ENCODE measurements around the gene MADD.

DNA sequence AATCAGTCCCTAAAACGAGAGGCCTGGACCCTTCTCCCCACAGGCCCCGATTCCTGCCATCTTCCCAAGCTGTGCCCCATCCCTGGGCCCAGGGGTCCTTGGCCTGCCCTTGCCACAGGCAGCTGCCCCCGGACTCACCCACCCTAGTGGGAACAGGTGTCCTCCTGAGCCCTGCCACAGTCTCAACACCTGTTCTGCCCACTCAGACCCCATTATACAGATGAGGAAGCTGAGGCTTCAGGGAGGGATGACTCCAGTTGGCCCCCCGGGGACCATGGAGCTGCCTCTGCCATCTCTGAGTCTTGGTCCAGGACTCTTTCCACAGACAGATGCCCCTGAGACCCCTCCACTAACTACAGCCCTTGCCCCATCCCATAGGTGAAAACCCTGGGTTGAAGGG, 66.7 kb downstream of the MADD start:
- no peak for TF ChIP-seq POLR2A (IDR thresholded peaks at IDR 0.05)
- TF ChIP-seq, protein P1, sequence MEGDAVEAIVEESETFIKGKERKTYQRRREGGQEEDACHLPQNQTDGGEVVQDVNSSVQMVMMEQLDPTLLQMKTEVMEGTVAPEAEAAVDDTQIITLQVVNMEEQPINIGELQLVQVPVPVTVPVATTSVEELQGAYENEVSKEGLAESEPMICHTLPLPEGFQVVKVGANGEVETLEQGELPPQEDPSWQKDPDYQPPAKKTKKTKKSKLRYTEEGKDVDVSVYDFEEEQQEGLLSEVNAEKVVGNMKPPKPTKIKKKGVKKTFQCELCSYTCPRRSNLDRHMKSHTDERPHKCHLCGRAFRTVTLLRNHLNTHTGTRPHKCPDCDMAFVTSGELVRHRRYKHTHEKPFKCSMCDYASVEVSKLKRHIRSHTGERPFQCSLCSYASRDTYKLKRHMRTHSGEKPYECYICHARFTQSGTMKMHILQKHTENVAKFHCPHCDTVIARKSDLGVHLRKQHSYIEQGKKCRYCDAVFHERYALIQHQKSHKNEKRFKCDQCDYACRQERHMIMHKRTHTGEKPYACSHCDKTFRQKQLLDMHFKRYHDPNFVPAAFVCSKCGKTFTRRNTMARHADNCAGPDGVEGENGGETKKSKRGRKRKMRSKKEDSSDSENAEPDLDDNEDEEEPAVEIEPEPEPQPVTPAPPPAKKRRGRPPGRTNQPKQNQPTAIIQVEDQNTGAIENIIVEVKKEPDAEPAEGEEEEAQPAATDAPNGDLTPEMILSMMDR (IDR thresholded peaks at IDR 0.05): no peak

All from right lobe of liver (tissue), 4 donors.